HCT116 (cell line): Measurements from ENCODE around the gene INPP5B. TPM values are rescaled to one million over a fixed set of nuclear protein-coding genes. Genes with fewer than 3 reads are reported as not detected.
"Not testable (repeated sequence)": the region's sequence is repeated elsewhere in the genome, so short reads cannot be mapped to it uniquely, and the experiment has no call there.

Source experiments
- ATAC-seq: fragments of 200-7000 bp; cut with Tn5 transposase; 2 replicates; pipeline ENCODE4 v1.9.1; 2020; ENCODE audit warnings: mild to moderate bottlenecking, moderate library complexity
- BruUV-seq: library from RNA; stranded (reverse); fragments of 400-500 nt; replicated peaks from 2 replicates; lab custom pipeline; 2021; lab: Mats Ljungman, UMichigan
- CTCF ChIA-PET: fragments of 300-600 bp; sonication (Branson Sonifier 250); formaldehyde crosslinking; loops from one replicate; lab custom pipeline; 2021; ENCODE audit warnings: antibody characterized with exemption; lab: Charles Lee
- POLR2A ChIA-PET: fragments of 300-600, 350-600 bp; sonication (Branson Sonifier 250); formaldehyde crosslinking; loops from one replicate; lab custom pipeline; 2021; ENCODE audit warnings: antibody characterized with exemption; lab: Charles Lee
- RAD21 ChIA-PET, 2 experiments: fragments of 300-600 bp; sonication (Branson Sonifier 250); formaldehyde crosslinking; loops; one replicate each; lab custom pipeline; 2023; ENCODE audit warnings: low total read pairs in 2 of 2; ENCODE audit not compliant: uncharacterized antibody in 2 of 2, unreplicated experiment in 2 of 2, low non-redundant PET in 1 of 2; lab: Charles Lee
- DNase-seq: peaks from one replicate; pipeline ENCODE4 v3.0.0-alpha.2; 2010; ENCODE audit warnings: low read depth, low spot score
- H2AFZ ChIP-seq: fragments of 200-600 bp; shearing (Covaris generic), sonication (generic); 2 replicates; pipeline ENCODE4 v1.6.1; 2017; ENCODE audit warnings: low read depth, mixed run types, mixed read lengths, antibody characterized with exemption, low read length; ENCODE audit not compliant: poor library complexity, severe bottlenecking
- H3K27ac ChIP-seq: 2 replicates; pipeline ENCODE4 v1.5.1; 2012; ENCODE audit warnings: low read depth, low read length
- H3K27me3 ChIP-seq: fragments of 200-600 bp; sonication (generic); 2 replicates; pipeline ENCODE4 v1.6.1; 2016; ENCODE audit warnings: mixed run types, low read length, mixed read lengths; ENCODE audit not compliant: insufficient read depth
- H3K36me3 ChIP-seq, 2 experiments: fragments of 200-500 bp in 1 of 2; fragments of 200-600 bp in 1 of 2; sonication (Bioruptor generic) in 1 of 2; sonication (generic) in 1 of 2; 2 replicates each; pipeline versions ENCODE4 v1.5.1 to v1.6.1; 2014 to 2016; ENCODE audit warnings: low read length in 2 of 2, inconsistent platforms in 1 of 2, mixed read lengths in 1 of 2, mixed run types in 1 of 2; ENCODE audit not compliant: insufficient read depth in 2 of 2, control insufficient read depth in 1 of 2
- H3K4me1 ChIP-seq, 2 experiments: fragments of 200-600 bp in 1 of 2; sonication (generic) in 1 of 2; 2 replicates each; pipeline versions ENCODE4 v1.5.1 to v1.6.1; 2012 to 2017; ENCODE audit warnings: low read length in 2 of 2, inconsistent platforms in 1 of 2, mild to moderate bottlenecking in 1 of 2, mixed read lengths in 1 of 2, mixed run types in 1 of 2, moderate library complexity in 1 of 2; ENCODE audit not compliant: insufficient read depth in 2 of 2, control insufficient read depth in 1 of 2
- H3K4me2 ChIP-seq: fragments of 200-600 bp; sonication (generic); 2 replicates; pipeline ENCODE4 v1.6.1; 2017; ENCODE audit warnings: mixed run types, low read length, mixed read lengths
- H3K4me3 ChIP-seq, 2 experiments: fragments of 200-600 bp in 1 of 2; sonication (generic) in 1 of 2; replicated peaks in 1 of 2; 2 replicates each; pipeline ENCODE4 v1.5.1; 2011 to 2016; ENCODE audit warnings: low read length in 2 of 2, control low read depth in 1 of 2, low read depth in 1 of 2, mild to moderate bottlenecking in 1 of 2, mixed read lengths in 1 of 2, mixed run types in 1 of 2
- H3K79me2 ChIP-seq: fragments of 200-600 bp; sonication (generic); 2 replicates; pipeline ENCODE4 v1.6.1; 2017; ENCODE audit warnings: mild to moderate bottlenecking, mixed run types, low read length, moderate library complexity, mixed read lengths; ENCODE audit not compliant: insufficient read depth
- H3K9ac ChIP-seq: fragments of 200-600 bp; sonication (generic); 2 replicates; pipeline ENCODE4 v1.6.1; 2016; ENCODE audit warnings: low read length, mixed read lengths
- H3K9me2 ChIP-seq: fragments of 200-600 bp; sonication (generic), shearing (Covaris generic); 2 replicates; pipeline ENCODE4 v1.6.1; 2017; ENCODE audit warnings: mixed run types, mild to moderate bottlenecking, moderate library complexity; ENCODE audit not compliant: insufficient read depth
- H3K9me3 ChIP-seq, 2 experiments: fragments of 200-500 bp in 1 of 2; fragments of 200-600 bp in 1 of 2; sonication (Bioruptor generic) in 1 of 2; sonication (generic) in 1 of 2; 2 replicates each; pipeline ENCODE4 v1.6.1; 2014 to 2017; ENCODE audit warnings: low read length in 2 of 2, mixed read lengths in 2 of 2, inconsistent platforms in 1 of 2, low read depth in 1 of 2, mild to moderate bottlenecking in 1 of 2, mixed run types in 1 of 2, moderate library complexity in 1 of 2; ENCODE audit not compliant: control insufficient read depth in 1 of 2, insufficient read depth in 1 of 2
- H4K20me1 ChIP-seq: fragments of 200-600 bp; sonication (generic), shearing (Covaris generic); 2 replicates; pipeline ENCODE4 v1.6.1; 2017; ENCODE audit warnings: mixed run types, mild to moderate bottlenecking, moderate library complexity; ENCODE audit not compliant: insufficient read depth
- EGR1 ChIP-seq: IDR thresholded peaks from 2 replicates; pipeline ENCODE4 v1.6.1; 2012; ENCODE audit warnings: low read depth
- EZH2 ChIP-seq: fragments of 200-600 bp; sonication (generic); IDR thresholded peaks from 2 replicates; pipeline ENCODE4 v1.6.1; 2017; ENCODE audit warnings: antibody characterized with exemption, mixed run types
- EZH2phosphoT487 ChIP-seq: fragments of 200-600 bp; IDR thresholded peaks from 2 replicates; pipeline ENCODE4 v1.6.1; 2018; ENCODE audit warnings: antibody characterized with exemption, borderline replicate concordance
- JUND ChIP-seq: IDR thresholded peaks from 2 replicates; pipeline ENCODE4 v1.6.1; 2012
- SIN3A ChIP-seq: IDR thresholded peaks from 2 replicates; pipeline ENCODE4 v1.6.1; 2012; ENCODE audit warnings: low read depth
- SRF ChIP-seq: IDR thresholded peaks from 2 replicates; pipeline ENCODE4 v1.6.1; 2012; ENCODE audit warnings: low read depth
- TCF7L2 ChIP-seq: IDR thresholded peaks from 2 replicates; pipeline ENCODE4 v1.7.0; 2011; ENCODE audit warnings: borderline replicate concordance, inconsistent platforms; ENCODE audit not compliant: insufficient read depth, insufficient read length; ENCODE audit errors: extremely low read depth
- YY1 ChIP-seq: IDR thresholded peaks from 2 replicates; pipeline ENCODE4 v1.6.1; 2011; ENCODE audit warnings: low read length, low read depth, moderate library complexity, mild to moderate bottlenecking; ENCODE audit not compliant: insufficient replicate concordance; ENCODE audit errors: extremely low read depth
- intact Hi-C: fragments of 100-400 bp; cut with micrococcal nuclease; formaldehyde crosslinking; loops from 2 replicates; pipeline ENCODE4 v1.10.0; 2022
- total RNA-seq: library from RNA; stranded (reverse); gene quantifications from one replicate; pipeline ENCODE4 v1.2.1, GENCODE V29; 2021; ENCODE audit not compliant: unreplicated experiment
- TF ChIP-seq, protein P1 (sequence below): IDR thresholded peaks from 2 replicates; pipeline ENCODE4 v1.6.1; 2012
- TF ChIP-seq, protein P2 (sequence below): IDR thresholded peaks from 2 replicates; pipeline ENCODE4 v1.6.1; 2012; ENCODE audit warnings: low read depth

Gene INPP5B
- total RNA-seq, 1 experiment from 2014 or later: 20.8 TPM

DNA sequence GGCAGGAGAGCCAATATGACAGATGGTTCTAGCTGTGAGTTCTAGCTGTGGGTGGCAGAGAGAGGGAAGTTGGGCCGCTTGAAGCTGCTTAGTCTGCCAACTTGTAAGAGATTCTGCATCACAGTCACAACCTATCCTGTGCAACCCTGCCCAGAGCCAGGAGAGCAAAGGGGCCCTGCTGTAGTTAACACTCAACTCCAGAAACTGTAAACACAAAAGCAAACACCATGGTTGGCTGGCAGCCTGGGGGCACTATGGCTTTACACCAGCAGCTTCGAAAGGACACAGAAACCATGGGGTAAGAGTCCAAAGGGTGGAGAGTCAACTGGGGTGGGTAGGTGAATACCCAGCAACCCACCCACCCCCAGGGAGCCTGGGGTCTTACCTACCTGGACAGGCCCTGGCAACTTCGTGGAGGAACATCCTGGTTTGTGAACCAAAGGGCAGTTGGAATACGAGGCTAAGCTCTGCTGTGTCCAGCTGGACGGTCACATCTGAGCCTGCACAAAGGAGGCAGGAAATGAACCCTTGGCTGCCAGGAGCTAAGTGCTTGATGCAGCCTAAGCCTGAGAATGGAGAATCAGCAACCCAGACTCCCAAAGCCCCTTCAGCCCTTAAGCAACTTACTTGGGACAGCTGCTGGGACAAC lies 6.4 kb downstream of the INPP5B start:
- TF ChIP-seq, protein P1, sequence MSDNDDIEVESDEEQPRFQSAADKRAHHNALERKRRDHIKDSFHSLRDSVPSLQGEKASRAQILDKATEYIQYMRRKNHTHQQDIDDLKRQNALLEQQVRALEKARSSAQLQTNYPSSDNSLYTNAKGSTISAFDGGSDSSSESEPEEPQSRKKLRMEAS: no peak
- TF ChIP-seq JUND (no peak), YY1 (no peak), EZH2phosphoT487 (no peak), EGR1 (no peak), EZH2 (no peak), SRF (no peak), TCF7L2 (no peak), SIN3A (no peak)
- TF ChIP-seq, protein P2, sequence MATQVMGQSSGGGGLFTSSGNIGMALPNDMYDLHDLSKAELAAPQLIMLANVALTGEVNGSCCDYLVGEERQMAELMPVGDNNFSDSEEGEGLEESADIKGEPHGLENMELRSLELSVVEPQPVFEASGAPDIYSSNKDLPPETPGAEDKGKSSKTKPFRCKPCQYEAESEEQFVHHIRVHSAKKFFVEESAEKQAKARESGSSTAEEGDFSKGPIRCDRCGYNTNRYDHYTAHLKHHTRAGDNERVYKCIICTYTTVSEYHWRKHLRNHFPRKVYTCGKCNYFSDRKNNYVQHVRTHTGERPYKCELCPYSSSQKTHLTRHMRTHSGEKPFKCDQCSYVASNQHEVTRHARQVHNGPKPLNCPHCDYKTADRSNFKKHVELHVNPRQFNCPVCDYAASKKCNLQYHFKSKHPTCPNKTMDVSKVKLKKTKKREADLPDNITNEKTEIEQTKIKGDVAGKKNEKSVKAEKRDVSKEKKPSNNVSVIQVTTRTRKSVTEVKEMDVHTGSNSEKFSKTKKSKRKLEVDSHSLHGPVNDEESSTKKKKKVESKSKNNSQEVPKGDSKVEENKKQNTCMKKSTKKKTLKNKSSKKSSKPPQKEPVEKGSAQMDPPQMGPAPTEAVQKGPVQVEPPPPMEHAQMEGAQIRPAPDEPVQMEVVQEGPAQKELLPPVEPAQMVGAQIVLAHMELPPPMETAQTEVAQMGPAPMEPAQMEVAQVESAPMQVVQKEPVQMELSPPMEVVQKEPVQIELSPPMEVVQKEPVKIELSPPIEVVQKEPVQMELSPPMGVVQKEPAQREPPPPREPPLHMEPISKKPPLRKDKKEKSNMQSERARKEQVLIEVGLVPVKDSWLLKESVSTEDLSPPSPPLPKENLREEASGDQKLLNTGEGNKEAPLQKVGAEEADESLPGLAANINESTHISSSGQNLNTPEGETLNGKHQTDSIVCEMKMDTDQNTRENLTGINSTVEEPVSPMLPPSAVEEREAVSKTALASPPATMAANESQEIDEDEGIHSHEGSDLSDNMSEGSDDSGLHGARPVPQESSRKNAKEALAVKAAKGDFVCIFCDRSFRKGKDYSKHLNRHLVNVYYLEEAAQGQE: no peak
- POLR2A ChIA-PET: interaction anchor here (1.2 to 1.5 kb wide), 2 partner anchors 9 kb away, joined by 3 to 5 read pairs; no protein-coding TSS in a partner anchor
- DNase-seq: no peak
- no peak overlapping the region for H3K4me3 ChIP-seq
- H3K27me3 ChIP-seq: no peaks in the 10 kb centered on the region
- H3K4me1 ChIP-seq: no peaks in the 10 kb centered on the region
- H4K20me1 ChIP-seq: no peaks in the 10 kb centered on the region
- BruUV-seq: no TSS peak
- no peaks in the 10 kb centered on the region for H3K9me3 ChIP-seq
- H3K4me2 ChIP-seq: no peak overlapping the region
- no peak overlapping the region for H3K27ac ChIP-seq
- H2AFZ ChIP-seq: no peak overlapping the region
- RAD21 ChIA-PET: no interaction called here
- H3K36me3 ChIP-seq: no peaks in the 10 kb centered on the region
- intact Hi-C loops: no loop called here
- no peak for ATAC-seq
- no peaks in the 10 kb centered on the region for H3K79me2 ChIP-seq
- no peaks in the 10 kb centered on the region for H3K9me2 ChIP-seq
- no peak overlapping the region for H3K9ac ChIP-seq
- CTCF ChIA-PET: no interaction called here

DNA sequence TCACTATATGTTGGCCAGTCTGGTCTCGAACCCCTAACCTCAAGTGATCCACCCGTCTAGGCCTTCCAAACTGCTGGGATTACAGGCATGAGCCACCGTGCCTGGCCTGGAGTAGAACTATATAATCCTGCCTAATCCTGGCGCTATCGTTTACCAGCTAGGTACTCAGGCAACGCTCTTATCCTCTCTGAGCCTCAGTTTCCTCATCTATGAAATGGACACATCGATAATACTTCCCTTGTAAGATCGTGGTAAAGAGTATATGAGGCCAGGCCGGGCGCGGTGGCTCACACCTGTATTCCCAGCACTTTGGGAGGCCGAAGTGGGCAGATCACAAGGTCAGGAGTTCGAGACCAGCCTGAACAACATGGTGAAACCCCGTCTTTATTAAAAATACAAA lies 10.1 kb downstream of the INPP5B start:
- H2AFZ ChIP-seq, H3K9ac ChIP-seq, H3K27ac ChIP-seq, H3K4me3 ChIP-seq, POLR2A ChIA-PET, RAD21 ChIA-PET, H3K79me2 ChIP-seq, H3K36me3 ChIP-seq, DNase-seq, H3K4me2 ChIP-seq, CTCF ChIA-PET, H3K9me3 ChIP-seq, H3K9me2 ChIP-seq, ATAC-seq, intact Hi-C loops, H3K27me3 ChIP-seq, BruUV-seq, H4K20me1 ChIP-seq: not testable (repeated sequence)
- H3K4me1 ChIP-seq: peaks cover 0 to 16% of the 10 kb centered on the region in 2 experiments; a peak in 2 of 4 replicates
